KMS-11 (cell line): Measurements from ENCODE around the gene PRKRA.
A peak's percentile ranks its signal among the peaks of the same experiment; 100 is the strongest.

Source experiments
- H2AFZ ChIP-seq: fragments of 200-600 bp; sonication (generic); 2 replicates; pipeline ENCODE4 v1.6.1; 2016; ENCODE audit warnings: antibody characterized with exemption, mixed run types, low read depth
- H3K27ac ChIP-seq: fragments of 200-600 bp; sonication (generic); 2 replicates; pipeline ENCODE4 v1.6.1; 2016; ENCODE audit warnings: mild to moderate bottlenecking, mixed run types
- H3K27me3 ChIP-seq: fragments of 200-600 bp; sonication (generic); 2 replicates; pipeline ENCODE4 v1.6.1; 2017; ENCODE audit warnings: mild to moderate bottlenecking, low read depth, mixed run types, moderate library complexity; ENCODE audit not compliant: insufficient read depth
- H3K36me3 ChIP-seq: fragments of 200-600 bp; sonication (generic); 2 replicates; pipeline ENCODE4 v1.6.1; 2017; ENCODE audit warnings: mild to moderate bottlenecking, mixed run types; ENCODE audit not compliant: insufficient read depth
- H3K4me1 ChIP-seq: fragments of 200-600 bp; sonication (generic); 2 replicates; pipeline ENCODE4 v1.6.1; 2016; ENCODE audit warnings: mild to moderate bottlenecking, low read depth, mixed run types; ENCODE audit not compliant: poor library complexity, severe bottlenecking
- H3K4me2 ChIP-seq: fragments of 200-600 bp; sonication (generic); 2 replicates; pipeline ENCODE4 v1.7.0; 2016; ENCODE audit warnings: mild to moderate bottlenecking, mixed run types
- H3K4me3 ChIP-seq: fragments of 200-600 bp; sonication (generic); IDR thresholded peaks from 2 replicates; pipeline ENCODE4 v1.6.1; 2017; ENCODE audit warnings: low read depth, low read length, mixed read lengths; ENCODE audit not compliant: insufficient read depth
- H3K79me2 ChIP-seq: fragments of 200-600 bp; sonication (generic); 2 replicates; pipeline ENCODE4 v1.6.1; 2016; ENCODE audit warnings: low read depth, mixed run types; ENCODE audit not compliant: insufficient read depth
- H3K9ac ChIP-seq: fragments of 200-600 bp; sonication (generic); 2 replicates; pipeline ENCODE4 v1.6.1; 2016; ENCODE audit warnings: mild to moderate bottlenecking, mixed run types
- H4K20me1 ChIP-seq: fragments of 200-600 bp; sonication (generic); 2 replicates; pipeline ENCODE4 v1.6.1; 2016; ENCODE audit warnings: mild to moderate bottlenecking, mixed run types; ENCODE audit not compliant: insufficient read depth
- TF ChIP-seq, protein P1 (sequence below): fragments of 200-600 bp; sonication (generic); conservative IDR thresholded peaks from 2 replicates; pipeline ENCODE4 v1.6.1; 2017; ENCODE audit warnings: low read depth, mild to moderate bottlenecking, antibody characterized with exemption, low read length, moderate library complexity, mixed read lengths

The PRKRA gene

DNA sequence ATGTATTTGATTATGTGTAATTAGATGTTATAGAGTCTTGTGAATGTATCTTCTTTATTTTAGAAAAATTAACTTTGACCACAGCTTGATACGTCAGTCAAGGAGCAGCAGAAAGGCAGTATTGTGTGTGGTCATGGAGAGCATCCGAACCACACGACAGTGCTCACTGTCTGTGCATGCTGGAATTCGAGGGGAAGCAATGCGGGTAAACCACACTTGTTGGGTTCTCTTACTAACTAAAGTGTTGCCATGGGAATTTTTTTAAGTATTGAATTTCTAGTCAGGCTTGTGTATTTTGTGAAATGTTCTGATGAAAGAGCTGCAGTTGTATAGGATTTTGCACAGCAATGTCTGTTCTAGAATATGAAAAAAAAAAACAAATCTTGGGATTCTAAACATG is 5.0 kb upstream of the PRKRA start:
- H3K4me1 ChIP-seq, result peaks cover 4% of the 10 kb centered on the region
- no peaks in the 10 kb centered on the region for H4K20me1 ChIP-seq
- no peak overlapping the region for H3K9ac ChIP-seq
- H3K79me2 ChIP-seq, result no peaks in the 10 kb centered on the region
- no peak overlapping the region for H3K4me2 ChIP-seq
- H3K27me3 ChIP-seq, result no peaks in the 10 kb centered on the region
- H3K4me3 ChIP-seq, result no peak overlapping the region
- H3K36me3 ChIP-seq, result no peaks in the 10 kb centered on the region
- TF ChIP-seq, protein P1, sequence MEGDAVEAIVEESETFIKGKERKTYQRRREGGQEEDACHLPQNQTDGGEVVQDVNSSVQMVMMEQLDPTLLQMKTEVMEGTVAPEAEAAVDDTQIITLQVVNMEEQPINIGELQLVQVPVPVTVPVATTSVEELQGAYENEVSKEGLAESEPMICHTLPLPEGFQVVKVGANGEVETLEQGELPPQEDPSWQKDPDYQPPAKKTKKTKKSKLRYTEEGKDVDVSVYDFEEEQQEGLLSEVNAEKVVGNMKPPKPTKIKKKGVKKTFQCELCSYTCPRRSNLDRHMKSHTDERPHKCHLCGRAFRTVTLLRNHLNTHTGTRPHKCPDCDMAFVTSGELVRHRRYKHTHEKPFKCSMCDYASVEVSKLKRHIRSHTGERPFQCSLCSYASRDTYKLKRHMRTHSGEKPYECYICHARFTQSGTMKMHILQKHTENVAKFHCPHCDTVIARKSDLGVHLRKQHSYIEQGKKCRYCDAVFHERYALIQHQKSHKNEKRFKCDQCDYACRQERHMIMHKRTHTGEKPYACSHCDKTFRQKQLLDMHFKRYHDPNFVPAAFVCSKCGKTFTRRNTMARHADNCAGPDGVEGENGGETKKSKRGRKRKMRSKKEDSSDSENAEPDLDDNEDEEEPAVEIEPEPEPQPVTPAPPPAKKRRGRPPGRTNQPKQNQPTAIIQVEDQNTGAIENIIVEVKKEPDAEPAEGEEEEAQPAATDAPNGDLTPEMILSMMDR, result no peak
- no peak overlapping the region for H3K27ac ChIP-seq
- no peak overlapping the region for H2AFZ ChIP-seq

DNA sequence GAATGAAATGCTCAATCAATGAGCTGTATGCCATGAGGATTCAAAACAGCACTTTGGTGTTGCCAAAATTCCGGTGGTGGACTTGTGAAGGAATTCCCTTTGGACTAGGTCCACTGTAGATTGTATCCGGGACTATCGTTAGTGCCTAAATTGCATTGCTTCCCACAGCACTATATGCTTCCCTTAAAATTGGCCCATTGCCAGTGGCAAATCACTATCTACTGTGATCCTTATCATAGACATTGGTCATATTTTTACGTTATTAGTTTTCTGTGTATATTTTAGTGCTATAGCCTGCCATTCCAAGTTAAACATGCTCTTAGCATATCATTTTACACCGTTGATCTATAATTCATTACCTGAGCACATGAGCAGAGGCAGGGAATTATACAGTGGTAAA is 1.9 kb upstream of the PRKRA start:
- H3K4me3 ChIP-seq, result no peak overlapping the region
- H3K4me1 ChIP-seq, result peaks cover 26% of the 10 kb centered on the region
- no peaks in the 10 kb centered on the region for H3K27me3 ChIP-seq
- no peak overlapping the region for H3K9ac ChIP-seq
- H2AFZ ChIP-seq, result no peak overlapping the region
- H3K79me2 ChIP-seq, result peaks cover 15% of the 10 kb centered on the region; the same call in 1 of the 2 replicates
- H3K36me3 ChIP-seq, result no peaks in the 10 kb centered on the region
- TF ChIP-seq, protein P1, result no peak
- H3K4me2 ChIP-seq, result no peak overlapping the region
- no peak overlapping the region for H3K27ac ChIP-seq
- H4K20me1 ChIP-seq, result no peaks in the 10 kb centered on the region

DNA sequence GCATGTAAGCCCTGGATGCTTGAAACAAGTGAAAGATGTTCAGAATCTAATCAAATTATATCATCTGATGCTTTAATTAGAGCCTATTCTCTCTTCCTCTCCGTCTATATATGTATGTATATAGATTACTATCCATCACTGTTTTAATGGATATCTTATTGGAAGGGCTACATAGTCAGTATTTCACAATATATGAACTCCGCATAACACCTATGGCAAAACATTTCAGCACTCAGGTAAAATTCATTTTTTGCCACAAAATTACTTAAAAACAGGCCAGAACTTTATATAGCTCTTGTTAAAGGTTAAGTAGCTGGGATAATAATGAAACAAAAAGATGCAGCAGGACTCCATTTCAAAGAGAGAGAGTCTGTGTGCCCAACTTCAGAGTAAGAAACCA is 1.4 kb upstream of the PRKRA start:
- H3K27me3 ChIP-seq, result no peaks in the 10 kb centered on the region
- H3K9ac ChIP-seq, result no peak overlapping the region
- H3K79me2 ChIP-seq, result peaks cover 16% of the 10 kb centered on the region; the same call in 1 of the 2 replicates
- TF ChIP-seq, protein P1, result no peak
- no peak overlapping the region for H2AFZ ChIP-seq
- peaks cover 29% of the 10 kb centered on the region for H3K4me1 ChIP-seq
- H3K4me2 ChIP-seq, result no peak overlapping the region
- no peaks in the 10 kb centered on the region for H3K36me3 ChIP-seq
- H3K27ac ChIP-seq, result no peak overlapping the region
- H3K4me3 ChIP-seq, result no peak overlapping the region
- H4K20me1 ChIP-seq, result no peaks in the 10 kb centered on the region

- peak overlapping the region; percentile 87 for H3K4me3 ChIP-seq
- TF ChIP-seq, protein P1, result no peak
- H3K27ac ChIP-seq, result peak overlapping the region; percentile 83
- H3K9ac ChIP-seq, result peak overlapping the region; percentile 81
- peak overlapping the region; percentile 94 for H3K4me2 ChIP-seq
- H4K20me1 ChIP-seq, result no peaks in the 10 kb centered on the region
- H3K79me2 ChIP-seq, result peaks cover 16% of the 10 kb centered on the region; the same call in 1 of the 2 replicates
- H2AFZ ChIP-seq, result peak overlapping the region; percentile 52
- H3K4me1 ChIP-seq, result peaks cover 29% of the 10 kb centered on the region
- H3K27me3 ChIP-seq, result no peaks in the 10 kb centered on the region
- H3K36me3 ChIP-seq, result peaks cover 8% of the 10 kb centered on the region; the same call in 1 of the 2 replicates
Observed at GRCh38 chr2:178450524-178450773, 526 bp downstream of the PRKRA start.
